Fibroblast of upper back skin (primary cell): ENCODE data around the gene C21orf58.
"Not testable (repeated sequence)": the region's sequence is repeated elsewhere in the genome, so short reads cannot be mapped to it uniquely, and the experiment has no call there.

Experiments used
- DNase-seq: peaks from one replicate; pipeline ENCODE4 v3.0.0-alpha.2; 2013

Gene C21orf58

DNA sequence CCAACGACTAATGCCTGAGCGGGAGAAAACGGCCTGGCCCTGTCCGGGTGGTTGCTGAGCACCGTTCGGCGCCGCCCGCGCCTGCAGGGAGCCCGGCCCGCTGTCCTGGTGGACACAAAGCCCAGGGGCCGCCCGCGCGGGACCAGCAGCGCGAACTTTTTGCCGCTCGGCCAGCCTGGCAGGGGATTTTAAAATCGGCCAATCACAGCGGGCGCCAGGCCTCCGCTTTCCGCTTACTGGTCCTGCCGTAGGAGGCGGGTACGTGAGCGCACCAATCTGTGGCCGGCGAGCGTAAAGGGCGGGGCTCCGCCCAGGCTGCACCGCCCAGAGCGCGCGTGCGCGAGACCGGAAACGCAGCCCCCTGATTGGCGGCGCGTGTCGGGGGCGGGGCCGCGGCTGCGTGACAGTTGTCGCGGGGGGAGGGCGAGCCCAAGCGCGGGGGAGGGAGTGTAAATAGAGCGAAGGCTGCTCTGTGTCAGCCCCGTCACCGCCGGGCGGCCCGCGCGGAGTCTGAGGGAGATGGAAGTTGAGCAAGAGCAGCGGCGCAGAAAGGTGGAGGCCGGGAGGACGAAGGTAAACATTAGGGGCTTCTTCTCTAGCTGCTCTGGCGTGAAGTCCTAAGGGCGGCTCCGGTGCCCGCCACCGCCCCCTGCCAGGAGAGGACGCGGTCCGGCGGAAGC lies at the start of gene C21orf58, which contains the start of gene PCNT:
Gene C21orf58 (minus strand): TSS at position 161 of the 680 bp plus-strand sequence. CDS start 1,132 bp downstream, outside the sequence.
Gene PCNT (plus strand): TSS at position 447 of the 680 bp plus-strand sequence. CDS start 73 bp downstream, at position 520.
- peak; percentile 98 for DNase-seq

DNA sequence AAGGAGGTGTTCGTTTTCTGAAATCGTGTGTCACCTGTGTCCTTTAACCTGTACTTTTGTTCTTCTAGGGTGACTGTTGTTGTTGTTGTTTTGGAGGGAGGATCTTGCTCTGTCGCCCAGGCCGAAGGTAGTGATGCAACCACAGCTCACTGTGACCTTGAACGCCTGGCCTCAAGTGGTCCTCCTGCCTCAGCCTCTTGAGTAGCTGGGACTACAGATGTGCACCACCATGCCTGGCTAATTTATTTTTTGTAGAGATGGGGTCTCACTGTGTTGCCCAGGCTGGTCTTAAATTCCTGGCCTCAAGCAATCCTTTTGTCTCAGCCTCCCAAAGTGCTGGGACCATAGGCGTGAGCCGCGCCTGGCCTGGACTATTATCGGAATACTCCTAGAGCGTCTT lies 49.3 kb upstream of the C21orf58 start:
- DNase-seq = not testable (repeated sequence)

DNA sequence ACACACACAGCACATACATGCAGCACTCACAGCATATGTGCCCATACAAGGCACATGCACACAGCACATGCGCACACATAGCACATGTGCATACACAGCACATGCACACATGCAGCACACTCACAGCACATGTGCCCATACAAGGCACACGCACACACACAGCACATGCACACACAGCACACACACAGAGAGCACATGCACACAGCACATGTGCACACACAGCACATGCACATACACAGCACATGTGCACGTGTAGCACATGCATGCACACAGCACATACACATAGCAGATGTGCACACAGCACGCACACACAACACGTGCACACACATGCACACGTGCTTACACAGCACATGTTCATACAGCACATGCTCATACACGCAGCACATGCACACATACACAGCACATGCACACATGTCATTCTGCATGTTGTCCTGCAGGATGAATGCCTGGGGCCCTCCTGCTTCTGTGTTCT lies 48.4 kb upstream of the C21orf58 start:
- DNase-seq = no peak

DNA sequence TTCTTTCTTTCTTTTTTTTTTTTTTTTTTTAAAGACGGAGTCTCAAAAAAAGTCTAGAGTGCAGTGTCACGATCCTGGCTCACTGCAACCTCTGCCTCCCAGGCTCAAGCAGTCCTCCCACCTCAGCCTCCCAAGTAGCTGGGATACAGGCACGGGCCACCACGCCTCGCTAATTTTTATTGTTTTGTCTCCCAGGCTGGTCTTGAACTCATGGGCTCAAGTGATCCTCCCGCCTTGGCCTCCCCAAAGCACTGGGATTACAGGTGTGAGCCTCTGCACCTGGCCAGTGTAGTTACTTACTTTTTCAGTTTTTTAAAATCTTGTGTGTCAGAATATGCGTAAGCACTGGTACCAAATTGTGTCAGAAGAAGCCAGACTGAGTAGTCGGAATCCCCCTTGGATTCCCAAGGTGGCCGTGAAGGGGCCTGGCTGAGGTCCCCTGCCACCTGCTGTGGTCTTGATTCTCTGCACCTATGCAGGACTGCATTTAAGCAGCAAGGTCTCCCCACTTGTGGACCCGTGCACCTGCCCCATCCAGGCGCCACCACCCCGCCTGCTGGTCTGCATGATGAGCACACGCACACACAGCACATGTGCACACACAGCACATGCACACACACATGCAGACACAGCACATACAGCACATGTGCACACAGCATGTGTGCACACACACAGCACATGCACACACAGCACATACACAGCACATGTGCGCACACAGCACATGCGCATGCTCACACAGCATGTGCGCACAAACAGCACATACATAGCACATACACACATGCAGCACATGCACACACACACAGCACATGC lies 47.7 kb upstream of the C21orf58 start:
- no peak for DNase-seq

DNA sequence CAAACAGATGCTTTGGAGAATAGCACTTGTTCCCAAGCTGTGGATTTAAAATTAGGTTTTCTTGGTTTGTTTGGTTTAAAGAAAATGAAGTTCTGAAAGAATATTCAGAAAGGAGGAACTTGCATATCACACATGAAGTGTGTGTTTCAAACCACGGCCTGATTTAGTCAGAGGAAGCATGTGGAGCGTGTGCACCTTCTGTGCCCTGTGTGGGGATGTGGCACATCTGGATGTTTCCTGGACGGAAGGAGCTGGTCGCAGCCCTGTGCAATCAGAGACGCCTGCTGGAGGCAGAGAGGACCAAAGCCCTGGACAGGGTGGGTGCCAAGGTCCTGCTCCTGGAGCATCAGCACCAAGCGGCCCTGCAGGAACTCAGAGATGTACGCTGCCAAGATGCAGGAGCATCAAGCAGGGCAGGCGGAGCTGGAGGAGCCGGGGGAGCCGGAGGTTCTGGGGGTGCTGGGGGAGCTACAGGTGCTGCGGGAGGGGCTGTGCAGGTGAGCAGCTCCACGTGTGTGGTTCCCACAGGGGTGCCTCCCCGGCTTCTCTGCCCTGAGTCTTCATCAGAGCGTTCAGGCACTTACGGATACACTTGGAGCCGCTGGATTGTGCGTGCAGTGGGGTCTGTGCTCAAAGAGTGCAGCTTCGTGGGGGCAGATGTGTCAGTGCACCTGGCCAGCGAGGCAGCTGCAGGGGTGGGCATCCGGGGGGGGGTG lies 46.0 kb upstream of the C21orf58 start:
- no peak for DNase-seq

DNA sequence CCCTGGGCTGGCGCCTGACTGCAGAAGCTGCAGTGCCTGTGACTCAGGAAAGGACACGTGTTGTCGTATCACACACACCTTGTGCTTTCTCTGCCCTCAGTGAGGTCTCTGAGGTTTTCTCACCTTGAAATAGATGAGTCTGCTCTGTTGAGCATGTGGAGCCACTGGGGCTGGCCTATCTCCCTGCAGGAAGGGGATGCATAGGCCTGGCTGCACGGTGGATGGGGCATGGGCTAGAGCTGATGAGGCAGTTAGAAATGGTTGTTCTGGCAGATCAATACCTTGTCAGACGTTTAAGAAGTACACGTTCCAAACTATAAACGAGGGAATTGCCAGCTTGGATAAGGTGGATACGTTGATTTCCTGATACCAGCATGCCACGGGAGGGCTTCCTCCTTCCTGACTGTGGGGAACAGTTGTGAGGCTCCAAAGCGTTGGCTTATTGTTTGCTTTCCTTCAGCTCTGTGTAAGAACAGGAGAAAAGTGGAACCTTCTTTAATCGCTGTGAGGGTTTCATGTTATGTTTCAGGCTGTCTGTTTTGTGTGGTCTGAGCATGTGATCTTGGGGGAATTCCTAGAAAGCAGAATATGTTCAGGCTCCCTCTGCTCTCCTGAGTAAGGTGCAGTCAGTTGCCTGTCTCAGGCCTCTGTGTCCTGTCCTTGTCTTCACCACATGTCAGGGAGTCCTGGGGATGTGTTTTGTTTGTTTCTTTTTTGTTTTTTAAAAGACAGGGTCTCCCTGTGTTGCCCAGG lies 45.0 kb upstream of the C21orf58 start:
- DNase-seq = no peak

DNA sequence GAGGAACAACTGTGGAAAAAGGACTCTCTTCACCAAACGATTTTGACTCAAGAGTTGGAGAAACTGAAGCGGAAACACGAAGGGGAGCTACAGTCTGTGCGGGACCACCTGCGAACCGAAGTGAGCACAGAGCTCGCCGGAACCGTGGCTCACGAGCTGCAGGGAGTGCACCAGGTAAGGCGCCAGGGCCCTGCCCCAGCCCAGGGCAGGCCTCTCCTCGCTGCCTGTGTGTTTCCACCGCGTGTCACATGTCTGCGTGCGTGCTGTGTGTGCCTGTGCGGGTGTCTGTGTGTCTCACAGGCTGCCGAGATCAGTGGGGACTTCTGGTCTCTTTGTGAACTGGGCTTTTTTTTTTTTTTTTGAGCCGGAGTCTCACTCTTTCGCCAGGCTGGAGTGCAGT lies 43.3 kb upstream of the C21orf58 start:
- DNase-seq = no peak

DNA sequence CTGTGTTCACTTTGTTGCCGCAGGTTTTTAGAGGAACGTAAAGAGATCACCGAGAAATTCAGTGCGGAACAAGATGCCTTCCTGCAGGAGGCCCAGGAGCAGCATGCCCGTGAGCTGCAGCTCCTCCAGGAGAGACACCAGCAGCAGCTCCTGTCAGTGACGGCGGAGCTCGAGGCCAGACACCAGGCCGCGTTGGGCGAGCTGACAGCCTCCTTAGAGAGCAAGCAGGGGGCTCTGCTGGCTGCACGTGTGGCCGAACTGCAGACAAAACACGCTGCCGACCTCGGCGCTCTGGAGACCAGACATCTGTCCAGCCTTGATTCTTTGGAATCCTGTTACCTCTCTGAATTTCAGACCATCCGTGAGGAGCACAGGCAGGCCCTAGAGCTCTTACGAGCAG lies 42.9 kb upstream of the C21orf58 start:
- DNase-seq = no peak

DNA sequence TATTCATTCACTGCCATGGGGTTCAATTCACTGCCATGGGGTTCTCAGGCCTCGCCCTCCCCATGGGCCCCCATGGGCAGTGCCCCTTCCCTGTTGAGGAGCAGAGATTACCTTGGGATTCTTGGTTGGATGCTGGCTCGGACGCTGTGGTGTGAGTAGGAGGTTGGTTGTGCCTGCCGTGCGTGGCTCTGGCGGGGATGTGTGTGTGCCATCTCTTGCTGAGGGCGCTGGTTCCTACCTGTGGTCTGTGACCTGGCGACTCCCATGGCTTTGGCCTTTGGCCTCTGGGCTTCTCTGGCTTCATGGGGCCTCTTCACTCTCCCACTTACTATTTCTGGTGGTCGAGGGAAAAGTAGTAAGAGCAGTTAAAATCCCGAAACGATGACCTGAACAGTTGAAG lies 42.4 kb upstream of the C21orf58 start:
- DNase-seq = no peak

DNA sequence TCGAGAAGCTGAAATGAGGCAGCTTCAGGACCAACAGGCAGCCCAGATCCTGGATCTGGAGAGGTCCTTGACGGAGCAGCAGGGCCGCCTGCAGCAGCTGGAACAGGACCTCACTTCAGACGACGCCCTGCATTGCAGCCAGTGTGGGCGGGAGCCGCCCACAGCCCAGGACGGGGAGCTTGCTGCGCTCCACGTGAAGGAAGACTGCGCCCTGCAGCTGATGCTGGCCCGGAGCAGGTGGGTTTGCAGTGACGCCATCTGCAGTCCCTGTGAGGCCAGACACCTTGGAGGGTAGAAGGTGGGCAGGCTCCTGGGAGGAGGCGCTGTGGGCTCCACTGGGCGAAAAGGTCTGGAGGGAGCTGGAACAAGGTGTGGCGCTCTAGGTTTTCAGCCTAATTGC lies 40.0 kb upstream of the C21orf58 start:
- DNase-seq = no peak

DNA sequence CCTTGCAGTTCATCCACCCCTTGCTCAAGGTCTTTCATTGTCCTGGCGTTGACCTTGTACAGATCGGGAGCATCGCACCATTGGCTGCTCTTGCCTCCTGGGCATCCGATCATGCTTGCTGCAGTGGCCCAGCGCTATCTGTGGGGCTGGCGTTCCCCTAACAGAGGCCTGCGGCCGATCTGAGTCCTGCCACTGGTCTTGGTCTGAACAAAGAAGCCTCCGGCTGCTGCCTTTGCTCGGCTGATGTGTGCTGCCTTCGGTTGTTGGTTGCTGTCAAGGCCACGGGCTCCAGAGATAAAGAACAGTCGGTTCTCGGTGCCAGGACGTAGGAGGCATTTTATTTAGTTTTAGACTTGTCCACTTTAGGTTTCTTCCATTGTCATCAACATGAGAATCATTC lies 39.3 kb upstream of the C21orf58 start:
- no peak for DNase-seq

DNA sequence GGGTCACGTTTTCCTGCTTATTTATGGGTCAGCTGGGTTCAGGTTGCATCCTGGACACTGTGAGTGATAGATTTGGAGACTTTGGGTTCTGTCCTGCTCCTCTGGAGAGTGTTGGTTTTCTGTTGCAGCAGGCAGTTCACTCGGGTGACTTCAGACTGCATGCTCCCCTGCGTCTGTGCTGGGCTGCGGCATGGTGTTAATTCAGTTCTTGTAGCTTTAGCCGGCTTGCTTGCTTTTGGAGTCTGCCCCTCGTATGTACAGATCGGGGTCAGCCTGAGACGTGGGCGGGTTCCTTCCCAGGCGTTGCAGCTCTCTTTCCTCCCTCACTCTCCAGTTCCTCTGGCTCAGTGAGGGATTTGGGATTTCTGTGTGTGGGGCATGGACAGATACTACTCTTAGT lies 38.3 kb upstream of the C21orf58 start:
- DNase-seq = no peak

DNA sequence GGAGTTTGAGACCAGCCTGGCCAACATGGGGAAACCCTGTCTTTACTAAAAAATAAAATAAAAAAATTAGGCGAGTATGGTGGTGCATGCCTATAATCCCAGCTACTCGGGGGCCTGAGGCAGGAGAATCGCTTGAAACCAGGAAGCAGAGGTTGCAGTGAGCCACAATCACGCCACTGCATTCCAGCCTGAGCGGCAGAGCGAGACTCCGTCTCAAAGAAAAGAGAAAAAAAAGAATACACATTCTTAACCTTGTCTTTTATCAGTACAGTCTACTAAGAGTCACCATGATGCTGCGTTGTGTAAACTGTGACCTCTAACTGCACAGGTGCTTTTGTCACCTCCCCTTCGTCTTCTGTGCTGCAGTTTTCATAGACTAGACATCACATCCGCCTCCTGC lies 37.5 kb upstream of the C21orf58 start:
- DNase-seq = no peak

DNA sequence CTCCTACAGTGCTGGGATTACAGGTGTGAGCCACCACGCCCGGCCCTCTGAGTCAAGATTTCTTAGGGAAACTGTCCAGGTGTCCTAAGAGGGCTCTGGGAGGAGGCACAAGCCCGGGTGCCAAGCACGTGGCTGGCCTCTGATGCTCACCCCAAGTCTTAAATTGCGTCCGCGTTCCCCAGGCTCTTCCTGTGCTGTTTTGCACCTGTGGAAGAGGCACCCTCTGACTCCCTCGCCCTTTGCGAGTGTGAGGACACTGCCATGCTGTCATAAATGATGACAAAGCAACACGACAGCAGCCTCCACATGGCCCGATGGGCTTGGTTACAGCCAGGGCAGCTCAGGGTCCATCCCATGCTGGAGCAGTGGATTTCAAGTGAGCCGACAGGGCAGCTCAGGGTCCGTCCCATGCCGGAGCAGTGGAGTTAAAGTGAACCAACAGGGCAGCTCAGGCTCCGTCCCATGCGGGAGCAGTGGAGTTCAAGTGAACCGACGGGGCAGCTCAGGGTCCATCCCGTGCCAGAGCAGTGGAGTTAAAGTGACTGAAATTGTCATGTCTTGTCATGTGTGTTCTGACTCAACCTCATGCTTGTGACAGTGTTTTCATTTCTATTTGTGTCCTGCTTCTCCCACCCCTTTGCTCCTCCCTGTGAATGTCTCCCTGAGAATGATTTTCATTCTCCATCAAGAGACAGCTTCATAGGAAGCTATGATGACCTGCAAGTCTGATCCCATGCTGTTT lies 34.2 kb upstream of the C21orf58 start:
- DNase-seq = no peak

DNA sequence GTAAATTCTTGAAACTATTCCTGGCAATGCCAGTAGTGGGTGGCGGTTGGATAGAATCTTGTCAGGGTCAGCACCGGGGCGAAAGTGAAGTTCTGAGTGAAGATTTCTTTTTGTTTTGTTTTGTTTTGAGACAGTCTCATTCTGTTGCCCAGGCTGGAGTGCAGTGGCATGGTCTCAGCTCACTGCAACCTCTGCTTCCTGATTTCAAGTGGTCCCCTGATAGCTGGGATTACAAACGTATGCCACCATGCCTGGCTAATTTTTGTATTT lies 33.6 kb upstream of the C21orf58 start:
- DNase-seq = no peak

DNA sequence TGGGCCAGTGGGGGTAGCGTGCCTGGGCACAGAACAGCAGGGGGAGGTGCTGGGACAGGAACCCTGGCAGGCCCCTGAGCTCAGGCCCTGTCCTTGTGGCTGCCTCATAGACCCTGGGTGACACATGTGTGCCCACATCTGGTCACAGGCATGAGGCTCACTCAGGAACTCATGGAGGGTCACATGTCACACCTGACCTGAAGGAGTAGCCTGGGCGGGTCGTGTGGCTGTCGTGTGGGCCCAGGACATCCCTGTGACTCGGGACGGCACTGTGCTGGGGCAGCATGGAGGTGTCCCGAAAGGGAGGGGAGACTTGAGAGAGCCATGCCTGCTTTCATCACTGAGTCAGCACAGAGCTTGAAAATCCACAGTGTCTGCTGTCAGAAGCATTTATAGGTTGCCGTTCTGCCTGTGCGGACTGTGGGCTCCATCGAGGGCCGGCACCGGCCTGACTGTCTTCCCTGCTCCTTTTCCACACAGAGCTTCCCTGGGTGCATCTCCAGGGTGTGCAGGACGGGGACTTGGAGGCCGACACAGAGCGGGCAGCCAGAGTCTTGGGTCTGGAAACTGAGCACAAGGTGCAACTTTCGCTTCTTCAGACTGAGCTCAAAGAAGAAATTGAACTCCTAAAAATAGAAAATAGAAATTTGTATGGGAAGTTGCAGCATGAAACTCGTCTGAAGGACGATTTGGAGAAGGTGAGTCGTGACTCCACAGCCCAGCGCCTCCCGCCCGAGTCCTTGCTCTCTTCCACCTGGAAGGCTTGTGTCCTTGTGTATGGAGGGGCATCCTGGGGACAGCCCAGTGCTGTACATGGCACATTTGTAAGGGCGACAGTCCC lies 33.0 kb upstream of the C21orf58 start:
- DNase-seq = no peak

DNA sequence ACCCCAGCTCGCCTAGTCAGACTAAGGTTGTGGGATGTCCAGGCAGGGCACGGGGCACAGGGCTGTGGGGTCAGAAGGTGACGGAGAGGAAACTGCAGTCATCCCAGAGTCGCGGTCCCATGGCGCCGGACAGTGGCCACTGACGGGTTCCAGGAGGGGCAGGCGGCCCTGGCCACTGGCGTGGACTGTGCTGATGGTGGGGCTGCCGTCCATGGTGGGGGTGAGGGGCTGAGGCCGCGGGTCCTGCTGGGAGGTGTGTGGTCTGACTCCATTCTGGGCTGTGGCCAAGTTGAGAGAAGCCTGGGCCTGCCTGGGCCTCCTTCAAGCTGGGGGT lies 32.3 kb upstream of the C21orf58 start:
- no peak for DNase-seq

DNA sequence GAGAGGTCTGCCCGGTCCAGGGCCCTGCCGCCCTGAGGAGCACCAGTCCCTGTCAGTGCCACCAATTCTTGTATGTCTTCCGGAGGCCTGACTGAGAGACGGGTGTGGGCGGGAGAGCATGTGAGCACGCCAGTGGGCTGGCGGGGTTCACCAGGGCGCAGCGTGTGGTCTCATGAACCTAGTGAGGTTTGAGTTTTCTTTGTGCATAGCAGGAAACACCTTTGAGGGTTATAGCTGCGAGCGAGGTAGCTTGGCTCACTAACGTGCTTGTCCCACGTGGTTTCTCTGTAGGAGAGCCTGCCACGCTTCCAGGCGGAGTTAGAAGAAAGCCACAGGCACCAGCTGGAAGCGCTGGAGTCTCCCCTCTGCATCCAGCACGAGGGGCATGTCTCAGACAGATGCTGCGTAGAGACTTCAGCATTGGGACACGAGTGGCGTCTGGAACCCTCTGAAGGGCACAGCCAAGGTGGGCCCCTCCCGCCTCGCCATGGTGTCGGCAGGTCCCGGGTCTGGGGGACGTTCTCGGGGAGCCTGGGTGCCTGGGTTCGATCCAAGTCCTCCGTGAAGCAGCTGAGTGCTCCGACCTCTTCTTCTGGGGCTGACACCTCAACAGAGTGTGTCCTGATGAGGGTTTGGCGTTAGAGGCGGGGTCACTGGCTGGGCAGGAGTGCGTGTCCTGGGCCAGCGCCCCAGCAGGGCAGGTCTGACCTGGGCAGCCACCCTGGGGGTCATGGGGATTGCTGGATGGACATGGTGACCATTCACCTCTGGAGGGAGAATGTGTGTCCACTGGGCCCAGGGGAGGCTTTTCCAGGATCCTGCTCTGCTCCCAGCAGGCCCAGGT lies 31.7 kb upstream of the C21orf58 start:
- no peak for DNase-seq

DNA sequence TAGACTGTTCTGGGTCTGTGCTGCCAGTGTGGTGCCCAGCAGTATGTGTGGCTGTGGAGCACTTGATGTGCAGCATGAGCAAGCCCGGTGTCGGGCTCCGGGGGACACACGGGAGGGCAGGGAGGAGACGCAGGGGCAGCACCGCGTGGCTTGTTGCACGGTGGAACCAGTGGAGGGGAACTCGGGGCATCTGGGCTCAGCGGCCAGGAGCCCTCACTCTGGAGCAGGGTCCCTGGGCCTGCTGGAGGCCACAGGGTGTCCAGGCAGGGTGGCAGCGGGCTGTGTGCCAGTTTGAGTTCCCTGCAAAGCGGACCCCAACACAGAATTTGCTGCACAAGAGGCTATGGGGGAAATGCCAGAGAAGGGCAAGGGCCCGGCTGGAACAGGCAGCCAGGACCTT lies 30.8 kb upstream of the C21orf58 start:
- DNase-seq = no peak

DNA sequence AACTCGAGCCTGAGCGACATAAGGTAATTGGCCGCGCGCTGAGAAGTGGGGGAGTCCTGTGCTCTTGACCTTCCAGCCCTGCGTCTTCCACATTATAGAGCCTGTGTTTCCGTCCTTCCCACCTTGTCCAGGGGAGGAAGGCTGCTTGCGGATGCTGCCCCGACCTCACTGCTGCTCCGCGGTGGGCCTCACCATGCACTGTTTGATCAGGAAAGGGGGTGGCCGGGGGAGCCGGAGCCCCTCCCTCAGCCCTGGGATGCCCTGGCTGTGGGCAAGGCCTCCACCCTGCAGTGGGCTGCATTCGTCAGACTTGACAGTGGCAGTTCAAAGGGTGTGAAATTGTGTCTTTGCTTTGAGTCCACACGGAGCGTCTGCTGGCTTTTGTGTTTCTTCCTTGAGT lies 30.4 kb upstream of the C21orf58 start:
- DNase-seq = no peak

DNA sequence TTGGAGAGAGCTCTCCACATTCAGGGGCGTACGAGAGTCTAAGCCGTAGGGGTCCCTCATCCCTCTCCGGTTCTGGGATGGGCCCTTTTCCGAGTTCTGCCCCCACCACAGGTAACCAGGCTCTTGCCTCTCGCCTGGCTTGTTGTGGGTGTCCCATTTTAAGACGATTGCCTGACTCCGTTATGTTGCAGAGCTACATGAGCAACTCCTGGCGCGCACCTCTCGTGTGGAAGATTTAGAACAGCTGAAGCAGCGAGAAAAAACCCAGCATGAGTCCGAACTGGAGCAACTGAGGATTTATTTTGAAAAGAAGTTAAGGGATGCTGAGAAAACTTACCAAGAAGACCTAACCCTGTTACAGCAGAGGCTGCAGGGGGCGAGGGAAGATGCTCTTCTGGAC lies 29.2 kb upstream of the C21orf58 start:
- DNase-seq = no peak
